C1 segment of cervical spinal cord (tissue), 14 donors: ENCODE results near the gene DNAI2.
"Not testable (repeated sequence)": the region's sequence is repeated elsewhere in the genome, so short reads cannot be mapped to it uniquely, and the experiment has no call there.

Experiments used
- DNase-seq, 14 donors: peaks; one replicate each; lab custom pipeline; 2025; lab: John Stamatoyannopoulos, UW

Gene DNAI2

DNA sequence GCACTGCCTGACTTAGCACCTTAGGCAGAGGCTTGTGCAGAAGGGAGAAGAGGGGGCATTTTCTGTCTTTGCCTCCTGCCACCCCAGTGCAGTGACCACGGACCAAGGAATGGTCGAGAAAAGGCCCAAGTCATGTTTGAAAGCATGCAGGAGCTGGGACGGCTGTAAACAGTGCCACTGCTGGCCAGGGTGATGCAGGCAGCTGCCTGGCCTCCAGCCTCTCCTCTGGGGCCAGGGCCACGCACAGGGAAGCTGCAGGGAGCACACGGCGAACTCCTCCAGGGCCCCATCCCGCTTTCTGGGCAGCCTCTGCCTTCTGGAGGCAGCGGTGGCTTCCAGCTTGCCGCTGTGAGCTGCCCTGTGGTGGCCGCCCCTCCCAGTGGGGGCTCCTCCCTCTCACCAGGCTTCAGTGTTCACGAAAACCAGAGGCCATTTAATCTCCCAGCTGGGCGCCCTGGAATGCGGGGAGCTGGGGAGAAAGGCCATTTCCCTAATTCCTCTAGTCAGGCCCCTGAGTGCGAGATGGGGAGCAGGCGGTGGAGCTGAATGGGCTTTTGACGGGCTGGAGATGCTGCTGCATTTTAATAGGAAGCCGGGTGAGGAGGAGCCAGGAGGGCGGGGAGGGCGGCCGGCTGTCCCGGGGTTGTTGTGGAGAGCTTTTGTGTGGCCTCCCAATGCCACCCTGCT lies 28.7 kb upstream of the DNAI2 start:
- peak in 13 of 14 donors; percentile 44 to 92 (median 85) for DNase-seq

DNA sequence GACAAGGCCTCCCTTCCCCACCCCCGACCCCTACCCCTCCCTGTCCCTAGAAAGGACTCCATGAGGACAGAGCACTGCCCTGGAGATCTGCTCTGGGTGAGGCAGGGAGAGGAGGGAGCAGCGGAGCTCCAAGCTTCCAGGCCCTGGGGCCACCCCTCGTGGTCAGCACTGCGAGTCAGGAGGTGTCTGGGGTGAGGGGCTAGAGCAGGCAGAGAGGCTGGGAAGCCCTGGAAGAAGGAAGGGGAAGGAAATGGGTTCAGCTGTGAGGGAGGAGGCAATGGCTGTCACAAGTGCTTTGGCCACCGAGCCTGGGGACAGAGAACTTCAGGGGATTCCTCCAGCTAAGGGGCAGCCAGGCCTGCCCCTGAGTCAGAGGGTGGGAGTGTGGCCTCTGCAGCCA lies 28.2 kb upstream of the DNAI2 start:
- DNase-seq: no peak

DNA sequence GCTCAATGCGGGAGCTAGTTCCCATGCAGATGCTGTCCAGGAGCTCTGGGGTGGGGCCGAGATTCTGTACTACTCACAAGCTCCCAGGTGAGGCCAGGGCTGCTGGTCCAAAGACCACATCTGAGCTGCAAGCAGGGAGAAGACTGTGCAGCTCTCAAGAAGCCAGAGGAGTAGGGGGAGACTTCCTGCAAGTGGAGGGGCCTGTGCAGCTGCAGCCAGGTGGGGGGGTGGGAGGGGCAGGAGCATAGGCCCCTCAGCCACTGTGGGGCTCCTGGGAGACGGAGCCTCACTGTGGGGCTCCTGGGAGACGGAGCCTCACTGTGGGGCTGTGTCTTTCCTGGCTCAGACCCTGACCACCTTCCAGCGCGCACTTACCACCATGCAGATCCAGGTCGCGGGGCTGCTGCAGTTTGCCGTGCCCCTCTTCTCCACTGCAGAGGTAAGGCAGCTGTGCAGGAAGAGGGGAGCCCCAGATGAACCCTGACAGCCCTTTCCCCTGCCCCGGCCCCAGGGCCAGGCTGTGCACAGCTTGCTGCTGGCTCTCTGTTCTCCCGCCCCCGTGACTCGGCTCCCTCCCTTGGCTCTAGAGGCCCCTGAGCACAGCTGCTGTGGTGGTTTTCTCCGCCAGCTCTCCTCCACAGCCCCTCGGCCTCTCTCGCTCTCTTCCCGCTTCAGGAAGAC lies 24.3 kb upstream of the DNAI2 start:
- DNase-seq: peak in 2 of 14 donors; percentile 19 to 21

DNA sequence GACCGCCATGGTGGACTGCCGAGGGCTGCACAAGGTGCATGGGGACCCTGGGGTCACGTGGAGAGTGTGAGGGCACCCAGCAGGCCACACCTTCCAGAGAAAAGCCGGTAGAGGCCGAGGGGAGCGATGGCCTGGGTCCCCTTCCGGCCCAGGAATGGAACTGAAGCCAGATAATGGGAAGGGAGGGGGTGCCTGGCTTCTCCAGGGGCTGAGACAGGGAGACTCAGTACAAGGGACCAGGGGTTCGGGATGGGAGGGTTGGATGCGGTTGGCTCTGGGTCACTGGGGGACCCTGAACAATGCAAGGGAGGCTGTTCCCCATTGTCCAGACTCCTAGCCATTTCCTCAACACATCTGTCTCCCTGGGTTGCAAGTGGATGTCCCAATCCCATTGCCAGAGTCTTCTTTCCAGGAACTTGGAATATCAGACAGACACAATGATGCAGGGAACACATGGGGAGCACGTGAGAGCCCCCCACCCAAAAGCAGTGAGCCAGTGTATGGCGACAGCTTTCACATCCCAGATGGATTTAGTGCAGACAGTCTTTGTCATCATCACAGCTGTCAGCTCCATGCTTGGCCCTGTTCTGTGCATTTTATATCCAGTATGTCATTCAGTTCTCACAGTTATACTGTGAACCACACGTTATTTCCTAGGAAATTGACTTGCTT lies 23.6 kb upstream of the DNAI2 start:
- DNase-seq: no peak

DNA sequence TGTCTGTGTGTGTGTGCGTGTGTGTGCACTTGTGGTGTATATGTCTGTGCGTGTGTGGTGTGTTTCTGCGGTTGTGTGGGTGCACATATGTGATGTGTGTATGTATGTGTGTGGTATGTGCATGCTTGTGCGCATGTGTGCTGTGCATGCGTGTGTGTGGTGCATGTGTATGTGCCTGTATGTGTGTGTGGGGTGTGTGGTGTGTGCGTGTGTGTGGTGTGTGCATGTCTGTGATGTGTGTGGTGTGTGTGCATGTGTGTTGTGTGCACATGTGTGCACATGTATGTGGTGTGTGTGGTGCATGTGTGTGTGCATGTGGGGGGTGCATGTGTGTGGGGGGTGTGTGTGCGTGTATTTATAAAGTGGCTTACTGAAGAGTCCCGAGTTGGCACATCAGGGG lies 23.0 kb upstream of the DNAI2 start:
- DNase-seq: no peak

DNA sequence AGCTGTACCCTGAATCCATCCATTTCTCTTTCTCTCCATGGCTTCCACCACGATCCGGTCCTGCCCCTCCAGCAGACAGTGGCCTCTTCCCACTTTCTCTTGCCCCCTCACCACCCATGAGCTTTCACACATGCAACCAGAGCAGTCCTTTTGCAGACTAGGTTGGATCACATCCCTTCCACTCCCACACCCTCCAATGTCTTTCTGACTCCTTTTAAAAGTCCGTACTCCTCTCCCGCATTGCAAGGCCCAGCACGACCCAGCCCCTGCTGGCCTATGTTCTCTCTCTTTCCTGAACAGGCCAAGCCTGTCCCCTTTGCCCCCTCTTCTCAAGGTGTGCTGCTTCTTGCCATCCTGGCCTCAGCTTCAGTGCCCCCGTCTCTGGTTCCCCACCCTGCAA lies 22.5 kb upstream of the DNAI2 start:
- DNase-seq: no peak

DNA sequence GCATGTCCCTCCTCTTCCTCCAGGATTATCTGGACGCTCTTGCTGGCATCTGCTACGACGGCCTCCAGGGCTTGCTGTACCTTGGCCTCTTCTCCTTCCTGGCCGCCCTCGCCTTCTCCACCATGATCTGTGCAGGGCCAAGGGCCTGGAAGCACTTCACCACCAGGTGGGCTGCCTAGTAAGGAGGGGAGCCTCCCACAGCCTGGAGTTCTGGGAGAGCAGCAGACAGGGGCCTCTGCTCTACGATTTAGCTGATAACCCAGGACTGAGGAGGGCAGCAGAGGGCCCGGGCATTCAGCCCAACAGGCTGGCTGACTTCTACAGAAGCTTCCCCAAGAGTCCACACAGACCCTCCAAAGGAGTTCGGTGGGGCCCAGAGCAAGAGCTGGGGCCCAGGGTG lies 21.8 kb upstream of the DNAI2 start:
- DNase-seq: no peak

DNA sequence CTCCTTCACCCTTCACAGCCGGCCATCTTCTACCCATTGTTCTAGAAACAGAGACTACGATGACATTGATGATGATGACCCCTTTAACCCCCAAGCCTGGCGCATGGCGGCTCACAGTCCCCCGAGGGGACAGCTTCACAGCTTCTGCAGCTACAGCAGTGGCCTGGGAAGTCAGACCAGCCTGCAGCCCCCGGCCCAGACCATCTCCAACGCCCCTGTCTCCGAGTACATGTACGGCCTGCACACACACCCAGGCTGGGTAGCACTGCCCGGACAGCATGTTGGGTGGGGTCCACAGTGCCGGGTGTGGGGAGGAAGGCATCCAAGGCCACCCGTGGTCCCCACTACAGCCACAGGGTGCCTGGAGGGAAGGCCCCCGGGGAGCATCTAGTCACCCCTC lies 21.0 kb upstream of the DNAI2 start:
- DNase-seq: no peak

DNA sequence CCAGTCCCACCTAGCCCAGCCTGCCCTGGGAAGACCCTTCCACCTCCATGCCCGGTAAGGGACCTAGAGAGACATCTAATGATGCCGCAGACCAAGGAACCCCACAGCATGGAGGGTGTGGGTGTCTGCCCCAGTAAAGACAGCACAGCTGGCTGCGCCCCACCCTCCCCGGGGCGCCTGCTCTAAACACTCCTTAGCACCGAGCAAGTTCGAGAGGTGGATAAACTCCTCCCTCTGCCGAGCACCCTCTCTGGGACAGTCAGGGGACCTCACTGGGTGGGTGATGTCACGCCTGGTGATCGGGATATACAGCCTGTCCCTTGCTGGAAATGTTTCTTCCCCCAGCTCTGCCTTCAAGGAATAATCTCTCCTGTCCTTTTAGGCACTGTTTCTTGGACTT lies 16.7 kb upstream of the DNAI2 start:
- DNase-seq: no peak

DNA sequence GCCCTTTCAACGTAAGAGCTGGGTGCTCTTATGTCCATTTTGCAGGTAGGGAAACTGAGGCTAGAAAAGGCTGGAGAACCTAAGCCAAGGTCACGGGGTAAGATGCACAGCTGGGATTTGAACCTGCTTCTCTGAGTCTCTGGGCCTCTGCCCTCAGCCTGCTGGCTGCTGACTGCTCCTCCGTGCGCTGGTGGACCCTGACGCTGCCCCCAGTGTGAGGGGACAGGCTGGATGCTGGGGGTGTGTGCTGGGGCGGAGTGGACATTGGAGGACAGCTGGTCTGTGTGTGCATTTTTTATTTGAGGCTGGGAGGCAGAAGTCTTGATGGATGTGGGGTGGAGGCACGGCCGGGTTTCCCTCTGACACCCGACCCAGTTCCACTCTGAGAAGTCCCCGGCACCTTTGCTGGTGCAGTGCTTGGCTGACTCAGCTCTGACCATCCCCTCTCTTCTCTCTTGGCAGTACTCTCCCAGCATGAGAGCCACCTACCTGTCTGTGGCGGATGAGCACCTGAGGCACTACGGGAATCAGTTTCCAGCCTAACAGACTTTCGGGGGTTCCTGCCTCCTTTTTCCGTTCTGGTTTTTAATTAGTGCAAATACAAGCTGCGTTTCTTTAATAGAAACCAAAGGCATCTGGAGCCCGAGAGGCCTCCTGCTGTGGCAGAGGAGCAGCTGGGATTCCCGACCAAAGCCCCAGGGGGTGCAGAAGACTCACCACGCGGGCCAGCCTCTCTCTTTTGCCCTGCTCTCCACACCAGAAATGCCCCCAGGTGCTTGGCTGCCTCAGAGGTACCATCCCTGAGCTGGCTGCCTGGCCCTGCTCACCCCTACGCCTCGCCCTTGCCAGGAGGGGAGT lies 14.1 kb upstream of the DNAI2 start:
- DNase-seq: no peak

DNA sequence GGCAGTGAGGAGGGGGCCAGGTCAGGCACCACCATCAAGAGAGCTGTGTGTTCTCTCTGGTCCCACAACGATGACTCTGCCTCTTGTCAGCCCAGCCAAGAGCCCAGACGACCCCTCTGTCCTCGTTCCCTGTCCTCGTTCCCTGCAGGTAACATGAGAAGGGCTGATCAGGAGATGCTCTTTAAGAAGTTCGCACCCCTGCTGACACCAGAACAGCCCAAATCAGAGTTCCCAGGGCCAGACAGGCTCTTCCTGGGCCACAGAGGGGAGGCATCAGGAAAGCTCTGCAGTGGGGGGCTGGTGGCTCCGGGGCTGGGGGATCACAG lies 13.5 kb upstream of the DNAI2 start:
- no peak for DNase-seq

DNA sequence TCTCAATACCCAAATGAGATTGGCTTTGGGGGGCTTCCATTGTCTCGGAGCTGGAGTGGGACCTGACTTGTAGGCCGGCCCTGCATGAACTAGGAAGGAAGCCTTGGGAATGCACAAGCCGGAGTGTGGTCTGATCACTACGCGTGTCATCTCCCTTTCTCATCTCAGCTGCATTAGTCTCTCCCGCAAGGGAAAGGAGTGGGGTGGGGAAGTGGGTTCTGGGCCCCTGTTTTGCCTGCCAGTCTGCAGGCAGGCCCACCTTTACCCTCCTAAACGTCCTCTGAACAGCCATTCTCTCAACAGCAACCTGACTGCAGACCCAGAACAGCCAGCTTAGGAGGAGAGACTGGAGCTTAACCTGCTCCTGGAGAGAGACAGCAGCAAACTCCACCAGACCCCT lies 11.4 kb upstream of the DNAI2 start:
- no peak for DNase-seq

DNA sequence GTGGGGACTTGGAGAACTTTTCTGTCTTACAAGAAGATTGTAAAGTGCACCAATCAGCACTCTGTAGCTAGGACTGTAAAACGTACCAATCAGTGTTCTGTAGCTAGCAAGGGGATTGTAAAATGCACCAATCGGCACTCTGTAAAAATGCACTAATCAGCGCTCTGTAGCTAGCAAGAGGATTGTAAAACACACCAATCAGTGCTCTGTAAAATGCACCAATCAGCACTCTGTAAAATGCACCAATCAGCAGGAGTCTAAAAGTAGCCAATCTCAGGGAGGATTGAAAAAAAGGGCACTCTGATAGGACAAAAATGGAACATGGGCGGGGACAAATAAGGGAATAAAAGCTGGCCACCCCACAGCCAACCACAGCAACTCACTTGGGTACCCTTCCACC lies 7.0 kb upstream of the DNAI2 start:
- not testable (repeated sequence) for DNase-seq

DNA sequence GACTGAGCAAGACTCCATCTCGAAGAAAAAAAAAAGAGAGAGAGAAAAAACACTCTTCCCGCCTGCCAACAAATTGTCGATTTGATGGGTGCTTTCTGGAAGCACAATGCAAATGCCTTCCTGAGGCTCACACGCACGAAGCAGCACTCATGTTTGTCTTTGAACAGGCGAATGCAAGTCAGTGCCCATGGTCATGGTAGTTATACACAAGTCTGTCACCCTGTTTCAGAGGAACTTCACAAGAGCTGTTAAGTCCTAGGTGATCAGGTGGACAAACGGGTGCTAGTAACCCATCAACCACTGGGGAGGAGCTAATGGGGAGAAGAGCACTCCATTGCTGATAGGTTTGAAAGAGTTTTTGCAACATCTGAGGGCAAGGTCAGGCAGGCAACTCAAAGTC lies 6.5 kb upstream of the DNAI2 start:
- no peak for DNase-seq

DNA sequence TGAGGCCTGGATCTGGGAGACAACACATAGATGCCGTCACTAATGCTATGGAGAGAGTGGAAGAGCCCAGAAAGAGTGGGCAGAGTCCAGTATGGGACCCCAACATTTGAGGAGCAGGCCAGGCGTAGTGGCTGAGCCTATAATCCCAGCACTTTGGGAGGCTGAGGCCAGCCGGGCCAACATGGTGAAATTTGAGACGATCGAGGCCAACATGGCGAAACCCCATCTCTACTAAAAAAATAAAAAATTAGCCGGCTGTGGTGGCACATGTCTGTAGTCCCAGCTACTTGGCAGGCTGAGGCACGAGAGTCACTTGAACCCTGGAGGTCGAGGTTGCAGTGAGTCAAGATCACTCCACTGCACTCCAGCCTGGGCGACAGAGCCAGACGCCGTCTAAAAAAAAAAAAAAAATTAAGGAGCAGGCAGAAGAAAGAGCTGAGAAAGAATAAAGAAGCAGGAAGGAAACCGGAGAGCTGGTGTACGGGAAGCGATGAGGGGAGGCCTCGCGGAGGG lies 6.0 kb upstream of the DNAI2 start:
- no peak for DNase-seq

DNA sequence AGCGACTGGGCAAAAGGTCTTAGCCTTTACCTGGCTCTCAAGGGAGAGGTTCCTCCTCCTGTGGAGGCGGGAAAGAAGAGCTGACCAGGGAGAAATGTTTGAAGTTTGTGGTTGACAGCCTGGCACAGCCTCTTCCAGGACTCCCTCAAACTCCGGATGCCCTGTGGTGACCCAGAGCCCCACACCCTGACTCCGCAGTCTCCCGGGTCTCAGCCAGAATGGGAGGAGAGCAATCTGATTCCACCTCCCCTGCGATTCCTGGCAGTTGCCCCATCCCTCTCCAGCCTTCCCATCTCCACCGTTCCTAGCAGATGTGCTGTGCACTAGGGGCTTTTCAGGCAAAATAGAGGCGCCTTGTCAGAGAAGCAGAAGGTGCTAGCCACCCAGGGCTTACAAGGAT lies 5.5 kb upstream of the DNAI2 start:
- no peak for DNase-seq

DNA sequence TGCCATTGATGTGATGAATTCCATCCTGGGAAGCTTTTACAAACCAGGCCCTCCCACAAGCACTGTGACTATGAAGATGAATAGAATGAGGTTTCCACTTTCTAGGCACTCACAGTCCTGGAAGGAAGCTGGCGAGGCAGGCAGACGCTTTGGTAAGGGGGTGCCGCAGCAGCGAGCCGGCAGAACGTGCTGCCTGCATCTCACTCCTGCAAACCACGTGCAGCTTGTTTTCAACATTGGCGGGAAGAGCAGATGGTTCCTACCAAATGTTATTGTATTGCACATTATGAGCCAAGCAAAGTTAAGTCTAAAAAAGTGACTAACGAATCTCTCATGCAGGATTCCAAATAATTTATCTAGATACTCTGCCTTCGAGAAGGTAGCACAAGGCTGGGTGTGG lies 3.7 kb upstream of the DNAI2 start:
- no peak for DNase-seq

DNA sequence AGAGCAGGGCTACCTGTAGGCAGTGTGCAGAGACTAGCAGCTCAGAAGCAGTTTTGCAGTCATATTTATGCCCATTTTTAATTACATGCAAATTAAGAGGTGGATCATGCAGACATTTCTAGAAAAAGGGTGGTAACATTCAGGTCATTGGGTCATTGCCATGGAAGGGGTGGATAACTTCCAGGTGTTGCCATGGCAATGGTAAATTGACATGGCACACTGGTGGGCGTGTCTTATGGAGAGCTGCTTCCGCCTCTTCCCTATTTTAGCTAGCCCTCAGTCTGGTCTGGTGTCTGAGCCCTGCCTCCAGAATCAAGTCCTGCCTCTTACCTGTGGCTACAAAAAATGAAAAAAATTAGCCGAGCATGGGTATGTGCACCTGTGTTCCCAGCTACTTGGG lies 2.8 kb upstream of the DNAI2 start:
- no peak for DNase-seq

DNA sequence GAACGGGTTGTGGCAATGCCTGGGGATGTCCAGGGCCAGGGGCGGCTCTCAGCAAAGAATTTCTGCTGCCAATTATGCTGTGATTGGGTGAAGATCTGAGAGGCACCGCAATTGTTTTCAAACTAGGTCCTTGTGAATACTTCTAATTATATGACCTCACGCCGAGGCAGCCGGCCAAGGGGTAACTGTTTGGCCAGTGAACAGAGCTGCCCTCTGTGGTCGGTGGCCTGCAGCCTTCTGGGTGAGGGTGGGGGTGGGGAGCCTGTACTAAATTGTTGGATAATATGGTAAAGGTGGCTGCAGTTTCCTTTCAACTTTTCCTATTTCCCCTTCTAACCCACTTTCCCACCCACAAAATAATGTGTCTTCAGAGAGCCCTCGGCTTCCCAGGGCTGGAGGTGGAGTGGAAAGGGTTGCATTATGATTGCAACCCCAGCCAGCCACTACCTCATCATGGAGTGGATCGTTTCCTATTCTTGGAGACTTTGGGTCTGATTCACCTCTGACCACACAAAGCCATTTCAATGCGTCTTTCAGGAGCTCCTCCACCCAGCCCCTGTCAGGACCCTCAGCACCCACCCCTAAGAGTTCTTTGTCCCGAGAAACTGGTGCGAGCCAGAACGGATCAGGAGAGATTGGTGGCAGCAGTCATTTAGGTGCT lies 2.0 kb upstream of the DNAI2 start:
- peak in 11 of 14 donors; percentile 27 to 88 (median 75) for DNase-seq

DNA sequence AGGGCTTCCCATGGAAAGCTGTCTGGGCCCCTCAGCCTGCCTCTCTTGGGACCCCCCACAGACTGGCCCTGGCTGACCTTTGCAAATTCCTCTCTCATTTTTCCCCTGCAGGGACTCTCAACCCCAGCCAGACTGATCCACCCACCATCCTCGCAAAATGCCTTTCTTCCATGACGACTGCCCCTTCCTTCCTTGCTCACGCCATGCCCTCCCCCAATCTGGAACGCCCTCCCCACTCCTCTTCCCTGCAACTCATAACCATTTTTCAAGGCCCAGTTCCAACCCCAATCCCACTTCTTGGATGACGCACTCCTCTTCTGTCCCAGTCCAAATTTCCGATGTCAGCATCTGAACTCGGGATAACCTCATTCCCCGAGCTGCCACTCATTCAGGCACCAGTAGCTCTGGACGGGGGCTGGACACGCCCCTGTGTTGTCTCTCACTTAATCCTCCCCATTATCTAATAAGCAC lies 1.3 kb upstream of the DNAI2 start:
- no peak for DNase-seq

DNA sequence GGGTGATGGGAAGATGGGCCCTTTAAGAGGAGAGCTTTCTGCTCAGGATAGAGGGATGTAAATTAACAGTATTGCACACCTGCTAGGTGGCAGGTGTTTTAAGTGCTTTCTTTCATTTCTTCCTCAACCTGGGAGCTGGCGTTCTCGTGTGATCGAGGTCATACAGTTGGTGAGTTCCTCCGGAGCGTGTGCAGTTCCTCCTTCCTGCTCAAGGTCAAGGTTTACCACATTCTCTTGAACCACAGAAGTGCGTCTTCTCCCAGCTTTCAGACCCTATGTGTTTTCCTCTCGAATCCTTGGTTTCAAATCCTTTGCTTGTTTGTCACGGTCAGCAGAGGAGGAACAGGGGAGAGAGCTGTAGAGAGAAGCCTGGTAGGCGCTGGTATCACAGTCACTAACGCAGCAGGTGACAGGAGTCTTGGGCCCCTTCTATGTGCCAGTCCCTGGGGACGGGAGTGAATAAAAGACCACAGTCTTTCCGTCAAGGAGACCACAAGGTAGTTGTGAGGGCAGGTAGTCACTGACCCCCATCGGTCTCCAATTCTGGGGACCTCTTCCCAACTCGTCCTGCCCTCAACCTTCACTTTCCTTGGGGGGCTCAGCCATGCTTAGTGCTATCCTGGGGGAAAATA lies 791 bp downstream of the DNAI2 start:
- DNase-seq: no peak
